ENCODE data around the gene TFDP2.

Gene TFDP2

DNA sequence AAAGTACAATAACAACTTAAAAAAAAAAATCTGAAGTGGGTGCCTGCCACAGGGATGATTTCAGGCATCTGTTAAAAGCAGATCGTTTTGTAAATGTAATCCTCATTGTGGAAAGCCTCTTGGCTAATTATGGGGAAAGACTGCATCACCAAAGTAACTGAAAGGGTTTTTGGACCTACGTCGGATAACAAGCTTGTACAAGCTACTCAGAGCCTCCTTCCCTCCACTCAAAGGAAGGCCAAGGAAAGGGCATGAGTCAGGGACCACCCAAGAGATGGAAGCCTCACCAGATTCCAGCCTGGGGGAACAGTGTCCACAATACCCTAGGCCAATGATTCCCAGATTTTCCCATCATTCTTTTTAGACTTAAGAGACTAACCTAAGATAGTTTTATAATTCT, 188.6 kb downstream of the TFDP2 start:
- no peak; the same call in 2 of the 3 replicates for ATAC-seq
- TF ChIP-seq GLIS3 (CRISPR knock-in tag; IDR thresholded peaks at IDR 0.05) (no peak), SNAI2 (CRISPR knock-in tag; IDR thresholded peaks at IDR 0.05) (no peak), ZFP3 (CRISPR knock-in tag; IDR thresholded peaks at IDR 0.05) (no peak), TOX (CRISPR knock-in tag; IDR thresholded peaks at IDR 0.05; ENCODE audit: borderline replicate concordance) (no peak), BACH2 (CRISPR knock-in tag; IDR thresholded peaks at IDR 0.05; ENCODE audit: borderline replicate concordance) (no peak), ZNF70 (CRISPR knock-in tag; IDR thresholded peaks at IDR 0.05) (no peak), CSDC2 (CRISPR knock-in tag; IDR thresholded peaks at IDR 0.05) (no peak), ISL1 (CRISPR knock-in tag; IDR thresholded peaks at IDR 0.05) (no peak), ESRRG (CRISPR knock-in tag; IDR thresholded peaks at IDR 0.05) (no peak), RARB (CRISPR knock-in tag; IDR thresholded peaks at IDR 0.05) (no peak), ZFP30 (CRISPR knock-in tag; IDR thresholded peaks at IDR 0.05) (no peak), ZNF8 (CRISPR knock-in tag; IDR thresholded peaks at IDR 0.05) (no peak), TCF4 (CRISPR knock-in tag; IDR thresholded peaks at IDR 0.05; ENCODE audit: borderline replicate concordance) (no peak), PPARA (CRISPR knock-in tag; IDR thresholded peaks at IDR 0.05; ENCODE audit: borderline replicate concordance) (no peak)
- TF ChIP-seq, protein P1, sequence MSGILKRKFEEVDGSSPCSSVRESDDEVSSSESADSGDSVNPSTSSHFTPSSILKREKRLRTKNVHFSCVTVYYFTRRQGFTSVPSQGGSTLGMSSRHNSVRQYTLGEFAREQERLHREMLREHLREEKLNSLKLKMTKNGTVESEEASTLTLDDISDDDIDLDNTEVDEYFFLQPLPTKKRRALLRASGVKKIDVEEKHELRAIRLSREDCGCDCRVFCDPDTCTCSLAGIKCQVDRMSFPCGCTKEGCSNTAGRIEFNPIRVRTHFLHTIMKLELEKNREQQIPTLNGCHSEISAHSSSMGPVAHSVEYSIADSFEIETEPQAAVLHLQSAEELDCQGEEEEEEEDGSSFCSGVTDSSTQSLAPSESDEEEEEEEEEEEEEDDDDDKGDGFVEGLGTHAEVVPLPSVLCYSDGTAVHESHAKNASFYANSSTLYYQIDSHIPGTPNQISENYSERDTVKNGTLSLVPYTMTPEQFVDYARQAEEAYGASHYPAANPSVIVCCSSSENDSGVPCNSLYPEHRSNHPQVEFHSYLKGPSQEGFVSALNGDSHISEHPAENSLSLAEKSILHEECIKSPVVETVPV (CRISPR knock-in tag; IDR thresholded peaks at IDR 0.05): no peak
- TF ChIP-seq, protein P2, sequence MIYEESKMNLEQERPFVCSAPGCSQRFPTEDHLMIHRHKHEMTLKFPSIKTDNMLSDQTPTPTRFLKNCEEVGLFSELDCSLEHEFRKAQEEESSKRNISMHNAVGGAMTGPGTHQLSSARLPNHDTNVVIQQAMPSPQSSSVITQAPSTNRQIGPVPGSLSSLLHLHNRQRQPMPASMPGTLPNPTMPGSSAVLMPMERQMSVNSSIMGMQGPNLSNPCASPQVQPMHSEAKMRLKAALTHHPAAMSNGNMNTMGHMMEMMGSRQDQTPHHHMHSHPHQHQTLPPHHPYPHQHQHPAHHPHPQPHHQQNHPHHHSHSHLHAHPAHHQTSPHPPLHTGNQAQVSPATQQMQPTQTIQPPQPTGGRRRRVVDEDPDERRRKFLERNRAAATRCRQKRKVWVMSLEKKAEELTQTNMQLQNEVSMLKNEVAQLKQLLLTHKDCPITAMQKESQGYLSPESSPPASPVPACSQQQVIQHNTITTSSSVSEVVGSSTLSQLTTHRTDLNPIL (CRISPR knock-in tag; IDR thresholded peaks at IDR 0.05; ENCODE audit: low read depth): no peak
- TF ChIP-seq, protein P3, sequence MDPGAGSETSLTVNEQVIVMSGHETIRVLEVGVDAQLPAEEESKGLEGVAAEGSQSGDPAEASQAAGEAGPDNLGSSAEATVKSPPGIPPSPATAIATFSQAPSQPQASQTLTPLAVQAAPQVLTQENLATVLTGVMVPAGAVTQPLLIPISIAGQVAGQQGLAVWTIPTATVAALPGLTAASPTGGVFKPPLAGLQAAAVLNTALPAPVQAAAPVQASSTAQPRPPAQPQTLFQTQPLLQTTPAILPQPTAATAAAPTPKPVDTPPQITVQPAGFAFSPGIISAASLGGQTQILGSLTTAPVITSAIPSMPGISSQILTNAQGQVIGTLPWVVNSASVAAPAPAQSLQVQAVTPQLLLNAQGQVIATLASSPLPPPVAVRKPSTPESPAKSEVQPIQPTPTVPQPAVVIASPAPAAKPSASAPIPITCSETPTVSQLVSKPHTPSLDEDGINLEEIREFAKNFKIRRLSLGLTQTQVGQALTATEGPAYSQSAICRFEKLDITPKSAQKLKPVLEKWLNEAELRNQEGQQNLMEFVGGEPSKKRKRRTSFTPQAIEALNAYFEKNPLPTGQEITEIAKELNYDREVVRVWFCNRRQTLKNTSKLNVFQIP (CRISPR knock-in tag; IDR thresholded peaks at IDR 0.05; ENCODE audit: borderline replicate concordance, low read depth): no peak
- TF ChIP-seq, protein P4, sequence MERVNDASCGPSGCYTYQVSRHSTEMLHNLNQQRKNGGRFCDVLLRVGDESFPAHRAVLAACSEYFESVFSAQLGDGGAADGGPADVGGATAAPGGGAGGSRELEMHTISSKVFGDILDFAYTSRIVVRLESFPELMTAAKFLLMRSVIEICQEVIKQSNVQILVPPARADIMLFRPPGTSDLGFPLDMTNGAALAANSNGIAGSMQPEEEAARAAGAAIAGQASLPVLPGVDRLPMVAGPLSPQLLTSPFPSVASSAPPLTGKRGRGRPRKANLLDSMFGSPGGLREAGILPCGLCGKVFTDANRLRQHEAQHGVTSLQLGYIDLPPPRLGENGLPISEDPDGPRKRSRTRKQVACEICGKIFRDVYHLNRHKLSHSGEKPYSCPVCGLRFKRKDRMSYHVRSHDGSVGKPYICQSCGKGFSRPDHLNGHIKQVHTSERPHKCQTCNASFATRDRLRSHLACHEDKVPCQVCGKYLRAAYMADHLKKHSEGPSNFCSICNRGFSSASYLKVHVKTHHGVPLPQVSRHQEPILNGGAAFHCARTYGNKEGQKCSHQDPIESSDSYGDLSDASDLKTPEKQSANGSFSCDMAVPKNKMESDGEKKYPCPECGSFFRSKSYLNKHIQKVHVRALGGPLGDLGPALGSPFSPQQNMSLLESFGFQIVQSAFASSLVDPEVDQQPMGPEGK (CRISPR knock-in tag; IDR thresholded peaks at IDR 0.05; ENCODE audit: borderline replicate concordance): no peak

DNA sequence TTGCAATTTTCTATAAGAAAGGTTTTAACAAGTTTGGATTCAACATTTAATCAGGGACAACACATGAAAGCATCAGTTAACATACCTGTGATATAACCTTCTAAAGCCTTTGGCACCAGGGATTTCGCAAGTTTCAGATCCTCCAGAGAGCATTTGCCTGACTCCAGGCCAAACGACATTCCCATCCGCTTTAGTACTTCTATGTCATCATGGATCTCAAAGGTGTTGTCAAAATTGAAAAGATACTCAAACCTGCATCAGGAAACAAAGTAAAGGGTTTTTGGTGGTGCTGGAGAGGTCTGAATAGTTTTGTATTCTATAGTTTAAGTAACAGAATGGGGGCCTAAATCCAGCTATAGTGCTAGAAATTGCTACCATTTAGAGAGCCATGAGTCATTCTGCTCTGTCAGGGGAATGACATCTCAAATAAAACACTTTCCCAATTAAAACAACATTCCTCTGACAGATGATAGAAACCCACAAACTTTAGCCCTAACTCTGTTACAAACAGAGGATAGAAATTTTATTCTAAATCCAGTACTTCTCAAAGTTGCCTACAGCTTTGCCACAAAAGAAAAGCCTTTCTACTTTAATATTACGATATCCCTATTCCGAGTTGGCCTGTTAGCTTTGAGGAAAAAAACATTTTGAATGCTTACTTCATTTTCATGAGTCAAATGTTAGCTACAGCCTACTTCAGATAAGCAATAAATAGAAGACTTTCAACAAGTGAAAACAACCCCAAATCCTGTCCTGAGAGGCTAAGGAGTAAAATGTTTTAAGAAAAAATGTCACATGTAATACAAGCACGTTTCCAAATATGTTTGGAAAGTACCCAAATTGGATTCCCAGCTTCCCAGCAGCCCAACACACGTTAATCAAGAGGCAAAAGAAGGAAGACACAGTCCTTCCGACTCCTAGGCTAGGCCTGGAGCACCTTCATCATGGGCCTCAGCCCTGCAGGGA, 189.5 kb downstream of the TFDP2 start:
- peak; percentile 71 for ATAC-seq
- TF ChIP-seq ARNTL (CRISPR knock-in tag; IDR thresholded peaks at IDR 0.05; ENCODE audit: borderline replicate concordance, low read depth) (no peak), ISL1 (CRISPR knock-in tag; IDR thresholded peaks at IDR 0.05) (peak; percentile 66)

DNA sequence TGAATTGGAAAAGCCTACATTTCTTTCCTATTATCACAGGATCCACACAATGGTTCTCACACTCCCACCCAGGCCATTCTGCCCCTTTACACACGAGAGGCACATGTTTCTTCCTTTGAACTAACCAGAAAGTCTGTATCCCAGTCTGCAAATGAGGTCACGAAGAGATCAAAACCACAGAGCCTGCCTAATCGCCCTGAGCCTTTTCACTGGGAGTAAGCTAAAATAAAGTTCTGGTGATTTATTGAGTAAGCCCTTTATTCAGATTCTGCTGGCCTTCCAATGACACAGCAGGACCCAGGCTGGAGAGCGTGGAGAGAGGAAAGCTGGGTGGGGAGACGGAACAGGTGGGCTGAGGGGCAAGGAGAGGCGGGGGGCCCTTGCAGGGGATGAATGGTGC, 194.2 kb downstream of the TFDP2 start:
- no peak for TF ChIP-seq ZNF565 (CRISPR knock-in tag; conservative IDR thresholded peaks at IDR 0.05; ENCODE audit: low read depth)
- TF ChIP-seq, protein P4 (CRISPR knock-in tag; IDR thresholded peaks at IDR 0.05; ENCODE audit: borderline replicate concordance): no peak
- TF ChIP-seq ZNF70 (CRISPR knock-in tag; IDR thresholded peaks at IDR 0.05): no peak
- no peak for ATAC-seq
